Activated effector memory CD4-positive, alpha-beta T cell treated with Interleukin-2 at 50 U/mL for 16 hours (primary cell): Measurements from ENCODE around the gene PRKN.

Source experiments
- DNase-seq: peaks from one replicate; pipeline ENCODE4 v3.0.0-alpha.2; 2020

Gene PRKN

GRCh38 chr6:162363757-162364156 is 363.8 kb downstream of the PRKN start:
- DNase-seq = no peak

DNA sequence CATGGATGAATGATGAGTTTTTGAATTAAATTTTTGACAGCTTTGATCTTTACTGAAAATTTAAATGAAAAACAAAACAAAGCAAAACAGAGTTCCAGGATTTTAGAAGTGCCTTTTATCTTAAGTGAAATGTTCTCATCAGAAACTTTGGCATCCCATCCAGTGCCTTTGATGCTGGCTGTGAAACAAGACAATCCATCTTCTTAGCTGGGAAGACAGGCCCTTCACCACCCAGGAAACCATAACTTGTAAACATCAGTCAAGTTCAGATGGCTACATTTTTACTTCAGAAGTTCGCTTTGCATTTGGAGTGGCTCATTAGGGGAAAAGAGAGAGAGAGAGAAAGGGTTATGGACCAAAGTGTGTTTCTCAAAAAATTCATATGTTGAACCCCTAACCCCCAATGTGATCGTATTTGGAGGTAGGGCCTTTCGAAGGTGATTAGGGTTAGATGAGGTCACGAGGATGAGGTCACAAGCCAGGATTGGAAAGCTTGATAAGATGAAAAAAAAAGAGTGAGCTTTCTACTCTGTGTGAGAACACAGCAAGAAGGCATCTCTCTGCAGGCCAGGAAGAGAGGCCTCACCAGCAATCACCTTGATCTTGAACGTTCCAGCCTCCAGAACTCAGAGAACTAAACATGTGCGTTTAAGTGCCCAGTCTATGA is 366.5 kb downstream of the PRKN start:
- DNase-seq = no peak

- DNase-seq = no peak
Observed at GRCh38 chr6:162358625-162359024, 368.9 kb downstream of the PRKN start.

GRCh38 chr6:162345051-162345511 is 382.5 kb downstream of the PRKN start:
- no peak for DNase-seq

- DNase-seq = no peak
Observed at GRCh38 chr6:162344646-162345010, 382.9 kb downstream of the PRKN start.

DNA sequence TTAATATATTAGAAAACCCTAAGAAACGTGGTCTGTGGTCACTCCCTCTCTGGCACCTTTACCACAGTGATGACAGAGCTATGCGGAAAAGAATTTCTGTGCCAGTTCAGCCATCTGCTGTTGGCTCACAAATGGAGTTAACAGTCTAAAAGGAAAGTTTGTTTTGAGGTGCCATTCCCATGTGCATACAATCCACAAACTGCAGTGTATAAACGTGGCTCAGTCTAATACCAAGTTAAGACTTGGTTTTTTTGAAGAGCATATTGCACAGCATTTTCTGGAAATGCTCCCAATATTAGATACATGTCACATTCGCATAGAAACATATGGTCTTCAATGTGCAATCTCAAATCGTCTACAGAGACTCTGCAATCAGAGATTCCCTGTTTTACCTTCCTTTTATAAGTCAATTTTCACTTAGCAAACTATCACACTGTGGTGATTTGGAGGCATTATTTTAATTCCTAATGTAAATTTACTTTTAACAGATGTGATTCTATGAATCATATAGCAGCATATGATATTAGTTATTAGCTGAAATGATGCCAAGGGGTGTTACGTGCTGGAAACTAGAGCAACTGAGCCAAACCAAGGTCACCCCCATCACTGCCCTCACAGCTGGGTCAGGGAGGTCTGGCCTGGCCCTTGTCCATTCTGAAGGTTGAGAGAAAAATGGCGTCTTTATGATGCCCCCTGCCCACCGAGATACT is 383.5 kb downstream of the PRKN start:
- DNase-seq = no peak

DNA sequence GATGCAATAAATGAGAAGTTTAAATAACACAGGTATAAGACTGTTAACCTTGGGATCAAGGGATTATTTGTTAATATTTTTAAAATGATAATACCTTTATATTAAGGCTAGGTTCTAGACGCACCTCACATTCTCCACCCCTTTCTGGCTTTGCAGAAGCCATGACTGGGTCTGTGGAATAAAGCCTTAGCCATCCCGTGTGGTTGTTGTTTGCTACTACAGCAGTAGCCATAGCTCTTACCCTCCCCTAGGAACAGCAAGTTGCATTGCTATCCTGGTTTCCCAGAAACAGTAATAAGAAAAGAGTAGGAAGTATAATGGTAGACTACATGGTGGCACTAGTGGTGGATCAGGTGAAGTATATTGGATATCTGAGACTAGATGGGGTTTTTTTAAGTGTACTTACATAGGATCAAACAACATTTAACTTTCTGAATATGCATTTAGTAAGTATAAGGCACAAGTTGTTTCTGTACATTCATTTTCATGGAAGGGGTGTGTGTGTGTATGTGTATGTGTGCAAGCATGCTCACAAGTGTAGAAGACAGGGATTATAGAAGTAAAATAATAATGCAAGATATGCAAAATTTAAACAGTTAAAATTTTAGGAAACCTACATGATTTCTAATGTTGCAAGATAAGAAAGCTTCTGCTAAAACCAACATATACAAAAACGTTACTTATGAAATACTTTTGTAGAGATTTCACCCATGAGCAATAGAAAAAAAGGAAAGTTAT is 384.2 kb downstream of the PRKN start:
- DNase-seq = no peak

GRCh38 chr6:162337412-162337811 is 390.2 kb downstream of the PRKN start:
- DNase-seq = no peak

DNA sequence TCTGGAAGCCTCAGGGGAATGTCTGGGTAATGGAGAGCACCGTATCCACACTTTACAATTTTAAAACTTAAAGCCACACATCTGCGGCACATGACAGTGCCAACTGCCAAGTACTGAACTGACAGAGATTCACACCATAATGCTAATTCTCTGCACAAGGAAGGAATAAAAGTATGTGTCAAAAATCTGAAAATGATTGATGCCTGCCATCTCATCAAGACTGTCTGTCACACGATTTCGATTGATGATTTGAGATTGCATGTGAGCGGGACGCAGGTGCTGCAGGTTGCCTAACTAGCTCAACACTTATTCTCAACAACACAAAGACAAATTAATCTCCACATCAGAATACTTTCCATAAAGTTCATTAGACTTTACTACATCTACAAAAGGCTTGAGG is 391.2 kb downstream of the PRKN start:
- DNase-seq = no peak

DNA sequence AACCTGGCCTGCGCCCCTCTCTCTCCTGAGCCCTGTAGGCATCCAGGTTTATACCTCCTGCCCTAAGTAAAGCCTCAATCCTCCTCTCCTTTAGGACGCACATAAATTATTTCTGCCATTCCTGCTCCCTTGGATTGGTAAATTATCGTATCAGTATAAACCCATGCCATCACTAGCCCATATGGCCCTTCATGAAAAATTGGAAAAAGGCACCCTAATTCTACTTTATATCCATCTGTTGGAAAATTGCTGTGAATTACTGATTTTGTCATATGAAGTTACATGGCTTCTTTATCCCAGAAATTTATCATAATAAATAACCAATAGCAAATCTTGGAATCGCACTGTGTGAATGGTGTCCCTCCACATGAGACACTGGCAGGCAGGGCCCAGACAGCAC is 395.2 kb downstream of the PRKN start:
- DNase-seq = no peak

GRCh38 chr6:162331911-162332310 is 395.7 kb downstream of the PRKN start:
- no peak for DNase-seq

GRCh38 chr6:162325826-162326225 is 401.7 kb downstream of the PRKN start:
- DNase-seq = no peak

- no peak for DNase-seq
Observed at GRCh38 chr6:162325051-162325450, 402.5 kb downstream of the PRKN start.

DNA sequence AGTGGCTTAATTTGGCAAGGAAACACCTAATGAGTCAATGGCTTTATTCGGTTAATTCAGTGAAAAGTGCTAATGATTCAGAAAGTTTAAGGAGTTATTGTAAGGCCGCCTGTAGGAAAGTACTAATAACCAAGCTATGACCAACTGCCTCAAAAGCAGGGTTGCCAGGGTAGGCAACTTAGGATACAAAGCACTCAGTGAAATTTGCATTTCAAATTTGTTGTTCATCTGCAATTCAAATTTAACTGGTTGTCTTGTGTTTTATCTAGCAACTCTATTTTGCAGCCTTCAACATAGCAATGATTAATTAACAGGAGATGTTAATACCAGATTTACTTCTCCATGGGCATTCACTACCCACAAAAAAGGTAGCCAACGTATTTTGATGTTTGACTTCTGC is 412.3 kb downstream of the PRKN start:
- no peak for DNase-seq

- DNase-seq = no peak
Observed at GRCh38 chr6:162313922-162314660, 413.5 kb downstream of the PRKN start.

- no peak for DNase-seq
Observed at GRCh38 chr6:162307865-162308264, 419.7 kb downstream of the PRKN start.

DNA sequence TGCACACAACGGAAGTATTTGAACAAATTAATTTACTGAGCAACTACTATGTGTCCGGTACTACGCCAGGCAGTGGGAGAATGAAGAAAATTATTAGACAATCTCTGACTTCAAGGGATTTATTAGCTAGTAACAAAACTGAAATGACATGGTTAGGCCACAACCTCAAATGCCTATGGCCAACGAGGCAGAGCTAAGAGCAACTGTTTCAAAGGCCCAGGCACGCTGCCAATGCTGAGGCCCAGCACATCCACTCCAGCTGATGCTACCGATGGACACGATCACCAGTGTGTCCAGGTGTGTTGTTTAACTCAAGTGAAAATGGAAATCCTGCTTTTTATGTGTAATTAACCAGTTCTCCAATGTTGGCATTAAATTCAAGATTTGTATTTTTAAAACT is 420.9 kb downstream of the PRKN start:
- DNase-seq = no peak

DNA sequence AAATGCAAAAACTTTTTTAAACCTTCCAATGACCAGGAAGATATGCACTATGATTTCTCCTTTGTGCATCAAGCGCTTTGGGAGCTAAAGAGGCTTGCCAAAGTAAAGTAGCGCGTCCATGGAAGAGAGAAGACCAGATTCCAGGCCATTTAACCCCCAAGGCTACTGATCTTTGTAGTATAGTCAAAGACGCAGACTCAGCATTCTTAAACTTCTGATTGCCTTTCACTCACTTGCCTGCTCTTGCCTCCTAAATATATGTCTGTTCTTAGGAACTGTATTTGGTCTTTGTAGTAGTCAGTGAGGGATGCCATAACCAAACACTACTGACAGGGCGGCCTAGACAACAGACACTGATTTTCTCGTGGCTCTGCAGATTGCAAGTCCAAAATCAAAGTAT is 426.4 kb downstream of the PRKN start:
- no peak for DNase-seq

- no peak for DNase-seq
Observed at GRCh38 chr6:162294029-162294428, 433.5 kb downstream of the PRKN start.

DNA sequence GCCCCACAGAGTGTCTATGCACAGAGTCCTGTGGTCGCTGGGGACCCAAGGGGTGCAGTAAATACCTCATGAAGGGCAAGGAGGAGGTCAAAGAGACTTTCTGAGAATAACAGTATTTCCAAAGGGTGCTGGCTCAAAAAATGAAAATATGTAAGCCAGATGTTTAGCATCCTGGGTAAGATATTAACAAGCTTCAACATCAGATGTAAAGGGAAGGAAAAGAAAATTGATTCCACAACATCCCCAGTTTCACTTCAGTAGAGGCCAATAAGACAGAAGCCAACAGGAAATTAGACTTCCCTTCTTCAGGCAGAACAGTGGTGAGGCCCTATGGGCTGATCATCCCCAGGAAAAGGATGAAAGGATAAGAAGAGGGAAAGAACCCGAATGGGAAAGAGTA is 434.7 kb downstream of the PRKN start:
- DNase-seq = no peak

DNA sequence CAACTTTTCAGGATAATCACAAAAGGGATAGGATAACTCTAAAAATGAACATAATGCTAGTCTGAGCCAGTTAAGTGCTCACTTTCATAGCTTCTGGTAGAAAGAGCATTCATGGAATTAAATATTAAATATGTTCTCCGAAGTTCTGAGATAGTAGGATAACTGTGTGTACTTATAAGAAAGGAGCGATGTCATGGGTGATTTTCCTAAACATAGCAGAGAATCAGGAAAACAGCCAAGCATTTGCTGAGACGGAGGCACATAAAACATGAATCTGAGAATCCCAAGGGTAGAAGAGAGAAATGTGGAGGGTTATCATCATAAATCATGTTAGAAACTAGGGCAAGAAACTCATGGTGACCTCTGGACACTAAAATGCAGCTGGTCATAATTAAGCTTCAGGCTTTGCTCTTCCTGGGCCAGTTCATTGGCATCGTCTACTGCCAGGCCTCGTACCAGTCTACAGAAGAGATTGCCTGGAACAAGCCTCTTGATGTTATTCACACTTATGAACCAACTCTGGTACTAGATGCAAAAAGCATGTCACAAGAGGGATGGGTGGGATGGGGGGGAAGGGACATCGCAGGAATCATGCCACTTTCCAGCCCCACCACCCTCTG is 436.6 kb downstream of the PRKN start:
- no peak for DNase-seq

DNA sequence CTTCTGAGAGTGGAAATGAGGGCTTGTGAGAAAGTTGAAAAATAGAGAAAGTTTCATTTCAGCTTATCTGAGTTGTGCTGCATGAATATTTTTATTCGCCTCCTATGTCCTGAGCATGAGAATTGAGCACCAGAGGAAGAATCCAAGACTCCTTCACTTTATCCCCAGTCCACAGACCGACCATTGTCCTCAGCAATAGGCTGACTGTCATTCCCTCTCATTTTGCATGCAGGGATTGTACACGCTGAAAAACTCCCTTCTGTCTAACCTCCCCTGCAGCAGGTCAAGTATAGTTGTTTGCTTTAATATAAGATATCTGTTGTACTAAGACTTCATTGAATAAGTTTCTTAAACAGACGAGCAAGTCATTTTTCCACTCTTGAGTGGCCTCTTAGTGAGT is 437.6 kb downstream of the PRKN start:
- no peak for DNase-seq

GRCh38 chr6:162273986-162274385 is 453.6 kb downstream of the PRKN start:
- no peak for DNase-seq
